Hypothalamus (tissue), 51 donors: Measurements from ENCODE around the gene ZNF485.

Experiments
- DNase-seq, 51 donors: peaks; one replicate each; lab custom pipeline; 2025; lab: John Stamatoyannopoulos, UW

ZNF485 gene

GRCh38 chr10:43666552-43666951 is 60.3 kb downstream of the ZNF485 start:
- no peak for DNase-seq

- peak in 7 of 51 donors; percentile 7 to 43 (median 15) for DNase-seq
Observed at GRCh38 chr10:43667317-43667731, 61.1 kb downstream of the ZNF485 start.
